Measurements from ENCODE around the gene SBF2.
A peak's percentile ranks its signal among the peaks of the same experiment; 100 is the strongest.
"Not testable (repeated sequence)": the region's sequence is repeated elsewhere in the genome, so short reads cannot be mapped to it uniquely, and the experiment has no call there.

SBF2 gene

DNA sequence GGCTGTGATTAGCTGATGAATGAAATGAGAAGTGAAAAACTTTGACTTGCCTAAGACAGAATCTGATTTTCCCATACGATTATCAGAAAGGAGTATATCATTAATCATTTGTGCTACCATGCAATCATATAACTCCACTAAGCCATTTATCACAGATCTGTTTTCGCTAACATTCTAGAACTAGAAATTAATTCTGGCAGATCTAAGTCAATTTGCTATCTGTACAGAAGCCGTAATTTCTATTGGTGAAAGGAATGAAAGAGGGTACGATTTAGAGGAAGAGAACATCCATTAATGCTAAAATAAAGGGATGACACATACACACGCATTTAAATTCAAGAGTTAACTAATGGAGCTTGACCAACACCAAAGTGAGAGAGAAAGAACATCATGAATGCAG, 201.6 kb downstream of the SBF2 start:
- DNase-seq (ENCODE audit: low read depth, low spot score), result no peak
- TF ChIP-seq, protein P1, sequence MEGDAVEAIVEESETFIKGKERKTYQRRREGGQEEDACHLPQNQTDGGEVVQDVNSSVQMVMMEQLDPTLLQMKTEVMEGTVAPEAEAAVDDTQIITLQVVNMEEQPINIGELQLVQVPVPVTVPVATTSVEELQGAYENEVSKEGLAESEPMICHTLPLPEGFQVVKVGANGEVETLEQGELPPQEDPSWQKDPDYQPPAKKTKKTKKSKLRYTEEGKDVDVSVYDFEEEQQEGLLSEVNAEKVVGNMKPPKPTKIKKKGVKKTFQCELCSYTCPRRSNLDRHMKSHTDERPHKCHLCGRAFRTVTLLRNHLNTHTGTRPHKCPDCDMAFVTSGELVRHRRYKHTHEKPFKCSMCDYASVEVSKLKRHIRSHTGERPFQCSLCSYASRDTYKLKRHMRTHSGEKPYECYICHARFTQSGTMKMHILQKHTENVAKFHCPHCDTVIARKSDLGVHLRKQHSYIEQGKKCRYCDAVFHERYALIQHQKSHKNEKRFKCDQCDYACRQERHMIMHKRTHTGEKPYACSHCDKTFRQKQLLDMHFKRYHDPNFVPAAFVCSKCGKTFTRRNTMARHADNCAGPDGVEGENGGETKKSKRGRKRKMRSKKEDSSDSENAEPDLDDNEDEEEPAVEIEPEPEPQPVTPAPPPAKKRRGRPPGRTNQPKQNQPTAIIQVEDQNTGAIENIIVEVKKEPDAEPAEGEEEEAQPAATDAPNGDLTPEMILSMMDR (IDR thresholded peaks at IDR 0.05; ENCODE audit: low read depth, low read length), result no peak

DNA sequence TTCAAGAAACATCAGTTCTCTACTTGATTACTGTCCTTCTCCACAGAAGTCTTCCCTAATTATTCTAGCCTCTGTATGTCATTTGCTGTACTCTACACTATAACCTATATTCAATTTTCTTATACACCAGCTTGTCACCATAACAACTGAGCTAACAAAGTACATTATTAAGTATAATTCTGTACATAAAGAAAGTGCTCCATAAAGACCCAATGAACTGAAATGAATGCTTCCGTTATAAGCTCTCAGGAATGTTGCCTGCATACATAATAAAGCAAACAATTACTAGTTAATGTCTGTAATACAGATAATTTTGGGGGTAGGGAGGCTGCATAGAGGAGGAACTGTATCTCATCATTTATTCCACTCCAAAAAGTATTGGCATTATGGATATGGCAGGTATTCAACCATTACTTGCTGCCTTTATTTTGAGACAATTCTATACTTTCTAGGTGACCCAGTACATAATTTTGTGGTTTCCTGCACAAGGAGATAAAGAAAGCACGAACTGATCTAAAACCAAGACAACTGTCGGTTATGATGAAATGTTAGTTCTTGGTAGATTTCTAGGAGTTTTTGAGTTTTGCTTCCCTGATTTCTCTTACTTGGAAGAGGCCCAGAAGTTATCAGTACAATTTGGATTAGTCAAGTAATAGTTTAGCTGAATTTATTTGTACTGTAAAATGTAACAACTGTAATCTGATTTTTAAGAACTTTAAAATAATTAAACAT, 202.5 kb downstream of the SBF2 start:
- H3K4me3 ChIP-seq (ENCODE audit: low read depth, low read length), result no peak overlapping the region
- DNase-seq (ENCODE audit: low read depth, low spot score), result no peak
- in situ Hi-C loops (cut with HindIII; ENCODE audit: low sequenced_read_pairs), result no loop called here
- TF ChIP-seq, protein P1 (IDR thresholded peaks at IDR 0.05; ENCODE audit: low read depth, low read length), result no peak

More for the DNA sequence above, 201.6 kb downstream of the SBF2 start:
- in situ Hi-C loops (cut with HindIII; ENCODE audit: low sequenced_read_pairs), result no loop called here
- no peak overlapping the region for H3K4me3 ChIP-seq (ENCODE audit: low read depth, low read length)

DNA sequence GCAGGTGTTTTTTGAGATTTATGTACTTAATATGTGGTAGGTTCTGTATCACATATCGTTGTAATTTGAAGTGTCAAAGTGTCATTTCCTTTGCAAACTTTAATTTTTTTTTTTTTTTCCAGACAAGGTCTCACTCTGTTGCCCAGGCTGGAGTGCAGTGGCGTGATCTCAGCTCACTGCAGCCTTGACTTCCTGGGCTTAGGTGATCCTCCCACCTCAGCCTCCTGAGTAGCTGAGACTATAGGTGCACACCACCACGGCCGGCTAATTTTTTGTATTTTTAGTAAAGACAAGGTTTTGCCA, 206.1 kb downstream of the SBF2 start:
- in situ Hi-C loops (cut with HindIII; ENCODE audit: low sequenced_read_pairs); DNase-seq (ENCODE audit: low read depth, low spot score); H3K4me3 ChIP-seq (ENCODE audit: low read depth, low read length): not testable (repeated sequence)

DNA sequence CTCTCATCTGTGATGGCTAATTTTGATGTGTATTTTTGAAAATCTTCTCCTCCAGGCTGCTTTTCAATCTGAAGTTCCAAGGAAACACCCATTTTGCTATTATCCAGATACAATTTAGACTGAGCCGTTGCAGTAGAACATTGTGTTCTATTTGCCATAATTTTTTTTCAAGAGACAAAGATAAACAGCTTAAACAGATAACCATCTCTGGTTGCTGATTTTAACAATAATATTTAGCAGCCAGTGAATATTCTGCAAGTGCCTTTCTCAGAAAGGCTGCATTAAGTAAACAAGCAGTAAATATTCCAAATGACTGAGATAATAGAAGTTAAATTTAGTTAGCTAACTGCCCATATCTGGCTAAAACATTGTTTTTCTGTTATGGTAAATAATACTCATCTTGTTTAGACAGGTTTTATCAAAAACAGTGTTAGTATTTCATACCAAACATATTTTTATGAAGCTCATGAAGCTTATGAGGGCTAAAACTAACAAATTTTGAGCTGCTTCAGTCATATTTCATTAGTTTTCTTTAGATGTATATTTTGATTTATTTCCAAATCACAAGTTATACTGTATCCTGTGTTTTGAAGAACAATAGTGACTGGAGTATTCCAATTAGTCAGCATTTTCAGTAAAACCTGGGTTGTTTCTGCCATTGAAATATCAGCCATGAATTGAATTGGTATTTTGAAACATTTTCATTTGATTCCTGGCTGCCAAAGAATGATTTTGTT, 206.7 kb downstream of the SBF2 start:
- TF ChIP-seq, protein P1 (IDR thresholded peaks at IDR 0.05; ENCODE audit: low read depth, low read length), result no peak
- no peak for DNase-seq (ENCODE audit: low read depth, low spot score)
- in situ Hi-C loops (cut with HindIII; ENCODE audit: low sequenced_read_pairs), result no loop called here
- H3K4me3 ChIP-seq (ENCODE audit: low read depth, low read length), result no peak overlapping the region

DNA sequence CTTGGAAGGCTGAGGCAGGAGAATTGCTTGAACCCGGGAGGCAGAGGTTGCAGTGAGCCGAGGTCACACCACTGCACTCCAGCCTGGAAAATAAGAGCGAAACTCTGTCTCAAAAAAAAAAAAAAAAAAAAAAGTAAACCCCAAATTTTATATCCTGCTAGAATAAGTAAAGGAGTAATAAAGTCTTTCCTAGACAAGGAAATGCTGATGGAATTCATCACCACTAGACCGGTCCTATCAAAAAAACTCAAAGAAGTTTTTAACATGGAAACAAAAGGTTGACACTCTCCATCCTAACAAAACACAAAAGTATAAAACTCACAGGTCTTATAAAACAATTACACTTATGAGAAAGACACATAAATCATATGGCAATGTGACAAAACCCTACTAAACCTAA, 213.9 kb downstream of the SBF2 start:
- TF ChIP-seq, protein P1 (IDR thresholded peaks at IDR 0.05; ENCODE audit: low read depth, low read length), result no peak
- in situ Hi-C loops (cut with HindIII; ENCODE audit: low sequenced_read_pairs), result no loop called here
- H3K4me3 ChIP-seq (ENCODE audit: low read depth, low read length), result no peak overlapping the region
- DNase-seq (ENCODE audit: low read depth, low spot score), result peak; percentile 23

DNA sequence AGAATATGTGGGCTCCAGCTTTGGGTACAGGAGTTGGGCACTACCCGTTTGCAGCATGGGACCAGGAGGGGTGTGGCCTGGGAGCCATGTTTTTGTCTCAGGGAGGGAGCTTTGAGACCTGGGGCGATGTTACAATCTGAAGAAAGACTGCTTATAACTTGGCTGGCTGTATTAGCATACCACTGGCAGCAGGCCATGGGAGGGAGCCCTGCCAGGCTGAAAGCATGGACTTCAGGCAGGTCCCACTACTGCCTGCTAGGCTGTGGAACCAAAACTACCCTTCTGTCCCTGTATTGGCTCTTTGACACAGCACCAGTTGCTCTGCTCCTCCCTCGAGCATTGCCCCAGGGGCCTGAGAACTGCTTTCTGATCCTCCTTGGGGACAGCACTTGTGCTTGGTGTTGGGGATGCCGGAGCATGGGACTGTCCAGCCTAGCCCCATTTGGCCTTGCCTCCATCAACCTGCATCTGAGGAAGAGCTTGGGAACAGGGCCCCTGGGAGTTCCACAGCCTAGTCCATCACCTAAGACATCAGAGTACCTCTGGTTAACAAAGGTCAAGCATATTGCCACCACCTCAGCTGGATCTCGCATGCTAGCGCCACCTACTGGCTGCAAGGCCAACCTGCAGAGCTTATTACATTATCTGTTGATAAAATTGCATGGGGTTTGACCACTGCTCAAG, 217.4 kb downstream of the SBF2 start:
- in situ Hi-C loops (cut with HindIII; ENCODE audit: low sequenced_read_pairs), result no loop called here
- TF ChIP-seq, protein P1 (IDR thresholded peaks at IDR 0.05; ENCODE audit: low read depth, low read length), result peak; percentile 61
- no peak overlapping the region for H3K4me3 ChIP-seq (ENCODE audit: low read depth, low read length)
- DNase-seq (ENCODE audit: low read depth, low spot score), result peak; percentile 55

DNA sequence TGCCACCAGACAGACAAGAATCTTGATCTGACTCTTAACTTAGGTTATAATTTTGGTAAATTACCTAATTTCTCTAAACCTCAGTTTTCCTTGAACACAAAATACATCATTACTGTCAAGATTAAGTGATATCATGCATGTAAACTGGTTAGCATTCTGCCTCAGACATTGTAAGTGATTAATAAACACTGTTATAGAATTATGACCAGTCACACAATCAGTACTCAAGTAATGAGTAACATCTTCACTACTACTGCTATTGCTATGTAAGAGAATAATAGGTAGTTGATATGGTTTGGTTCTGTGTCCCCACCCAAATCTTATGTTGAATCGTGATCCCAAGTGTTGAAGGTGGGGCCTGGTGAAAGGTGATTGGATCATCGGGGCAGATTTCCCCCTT, 218.9 kb downstream of the SBF2 start:
- no peak for DNase-seq (ENCODE audit: low read depth, low spot score)
- TF ChIP-seq, protein P1 (IDR thresholded peaks at IDR 0.05; ENCODE audit: low read depth, low read length), result no peak
- in situ Hi-C loops (cut with HindIII; ENCODE audit: low sequenced_read_pairs), result no loop called here
- no peak overlapping the region for H3K4me3 ChIP-seq (ENCODE audit: low read depth, low read length)

Measured in astrocyte of the spinal cord (primary cell).